K562 (cell line): ENCODE data around the gene AFDN. TPM values are rescaled to one million over a fixed set of nuclear protein-coding genes. Genes with fewer than 3 reads are reported as not detected.

Source experiments
- CC2D1A ChIP-seq: fragments of 450-650 bp; IDR thresholded peaks from 2 replicates; pipeline ENCODE4 v1.6.1; 2017; ENCODE audit warnings: mild to moderate bottlenecking
- CREM ChIP-seq: IDR thresholded peaks from 2 replicates; pipeline ENCODE4 v1.6.1; 2014; ENCODE audit warnings: antibody characterized with exemption, low read depth
- ELF1 ChIP-seq: fragments of 200-800 bp; sonication (Bioruptor generic); IDR thresholded peaks from 2 replicates; pipeline ENCODE4 v1.6.1; 2016; ENCODE audit warnings: missing genetic modification characterization, missing compliant biosample characterization
- ILF3 ChIP-seq: fragments of 450-650 bp; IDR thresholded peaks from 2 replicates; pipeline ENCODE4 v1.6.1; 2018; ENCODE audit warnings: antibody characterized with exemption, mild to moderate bottlenecking, moderate library complexity, borderline replicate concordance
- LCOR ChIP-seq: sonication (generic); formaldehyde crosslinking; IDR thresholded peaks from 2 replicates; pipeline ENCODE4 v1.8.0; 2022; ENCODE audit warnings: mild to moderate bottlenecking, missing genetic modification reagents
- MYNN ChIP-seq, 2 experiments: sonication (generic); formaldehyde crosslinking in 1 of 2; IDR thresholded peaks; 2 replicates each; pipeline versions ENCODE4 v1.5.0 to v1.6.1; 2016 to 2020; ENCODE audit warnings: antibody characterized with exemption in 1 of 2, missing genetic modification reagents in 1 of 2
- NFE2L1 ChIP-seq: fragments of 450-650 bp; IDR thresholded peaks from 2 replicates; pipeline ENCODE4 v1.6.1; 2016; ENCODE audit warnings: missing genetic modification characterization, low read depth, mild to moderate bottlenecking, missing compliant biosample characterization, moderate library complexity, borderline replicate concordance
- RBM25 ChIP-seq: fragments of 200-400 bp; formaldehyde crosslinking; IDR thresholded peaks from 2 replicates; pipeline ENCODE4 v1.6.1; 2018; ENCODE audit warnings: low read length, low read depth, moderate library complexity; ENCODE audit not compliant: severe bottlenecking
- RCOR1 ChIP-seq, 2 experiments: IDR thresholded peaks; 2 replicates each; pipeline ENCODE4 v1.6.1; 2012; ENCODE audit warnings: low read depth in 2 of 2, low read length in 2 of 2, borderline replicate concordance in 1 of 2, improper control_type of control experiment in 1 of 2
- RFX1 ChIP-seq: fragments of 450-650 bp; IDR thresholded peaks from 2 replicates; pipeline ENCODE4 v1.6.1; 2016; ENCODE audit warnings: mild to moderate bottlenecking, moderate library complexity
- RFX5 ChIP-seq: IDR thresholded peaks from 2 replicates; pipeline ENCODE4 v1.6.1; 2011; ENCODE audit warnings: low read depth, mild to moderate bottlenecking, improper control_type of control experiment, low read length
- RNF2 ChIP-seq: sonication (generic); IDR thresholded peaks from 2 replicates; pipeline ENCODE4 v1.6.1; 2016
- SIX5 ChIP-seq, 2 experiments: IDR thresholded peaks; 2 replicates each; pipeline ENCODE4 v1.6.1; 2011; ENCODE audit warnings: low read length in 2 of 2, borderline replicate concordance in 1 of 2, low read depth in 1 of 2, mild to moderate bottlenecking in 1 of 2, moderate library complexity in 1 of 2; ENCODE audit not compliant: insufficient read depth in 1 of 2
- SMARCA5 ChIP-seq: fragments of 450-650 bp; IDR thresholded peaks from 2 replicates; pipeline ENCODE4 v1.6.1; 2016
- SP2 ChIP-seq: IDR thresholded peaks from 2 replicates; pipeline ENCODE4 v1.6.1; 2011; ENCODE audit warnings: mild to moderate bottlenecking, low read depth, low read length, moderate library complexity; ENCODE audit not compliant: poor library complexity, severe bottlenecking; ENCODE audit errors: extremely low read depth
- SRSF9 ChIP-seq: fragments of 200-400 bp; formaldehyde crosslinking; IDR thresholded peaks from 2 replicates; pipeline ENCODE4 v1.6.1; 2017; ENCODE audit warnings: low read depth, low read length, borderline replicate concordance
- U2AF2 ChIP-seq: fragments of 200-400 bp; formaldehyde crosslinking; optimal IDR thresholded peaks from 2 replicates; pipeline ENCODE3; 2017; ENCODE audit warnings: low read depth, mild to moderate bottlenecking, low read length
- XRCC3 ChIP-seq: fragments of 450-650 bp; IDR thresholded peaks from 2 replicates; pipeline ENCODE4 v1.6.1; 2017; ENCODE audit warnings: mild to moderate bottlenecking, moderate library complexity
- ZNF146 ChIP-seq: IDR thresholded peaks from one replicate; pipeline ENCODE4 v1.6.1; 2018; ENCODE audit warnings: missing compliant biosample characterization; ENCODE audit not compliant: unreplicated experiment
- ZNF3 ChIP-seq: fragments of 250-450 bp; sonication (Bioruptor Pico); IDR thresholded peaks from 2 replicates; pipeline ENCODE4 v1.5.0; 2021; ENCODE audit warnings: mild to moderate bottlenecking, moderate library complexity
- ZNF311 ChIP-seq: fragments of 250-450 bp; sonication (Bioruptor Pico); IDR thresholded peaks from 2 replicates; pipeline ENCODE4 v1.4.0; 2020; ENCODE audit warnings: mild to moderate bottlenecking, moderate library complexity
- ZNF57 ChIP-seq: fragments of 450-650 bp; formaldehyde crosslinking; IDR thresholded peaks from 2 replicates; pipeline ENCODE4 v1.4.0; 2020; ENCODE audit warnings: mild to moderate bottlenecking, moderate library complexity
- polyA plus RNA-seq, 8 experiments: library from polyadenylated mRNA; depleted of rRNA in 4 of 8; stranded (reverse) in 5 of 8; unstranded in 3 of 8; fragments of >200 nt; fragmentation: Nextera tagmentation in 2 of 8; fragmentation: Illumina TruSeq in 1 of 8; extraction: Ambion mirVana in 2 of 8; extraction: Trizol in 1 of 8; gene quantifications; 2 replicates each; pipeline versions ENCODE4 v1.2.1 to v1.2.3, GENCODE V29; 2011 to 2014; ENCODE audit warnings: inconsistent platforms in 1 of 8, missing spikeins in 1 of 8
- total RNA-seq, 7 experiments: library from RNA; depleted of rRNA in 6 of 7; stranded (reverse); fragments of >200 nt in 6 of 7; fragmentation: Illumina TruSeq in 2 of 7; extraction: Trizol in 2 of 7; gene quantifications; 2 replicates each; pipeline versions ENCODE4 v1.2.1 to v1.2.3, GENCODE V29; 2011 to 2021; ENCODE audit warnings: low replicate concordance in 1 of 7
- TF ChIP-seq, protein P1 (sequence below): fragments of 450-650 bp; conservative IDR thresholded peaks from 2 replicates; pipeline ENCODE4 v1.6.1; 2016; ENCODE audit warnings: missing genetic modification characterization, low read depth, mild to moderate bottlenecking, missing compliant biosample characterization, moderate library complexity
- TF ChIP-seq, protein P2 (sequence below), 2 experiments: fragments of 250-450 bp in 1 of 2; fragments of 450-650 bp in 1 of 2; sonication (Bioruptor Pico) in 1 of 2; IDR thresholded peaks; 2 replicates each; pipeline versions ENCODE4 v1.6.1 to v1.8.0; 2016 to 2021; ENCODE audit warnings: mild to moderate bottlenecking in 2 of 2, moderate library complexity in 2 of 2, missing compliant biosample characterization in 1 of 2, missing genetic modification characterization in 1 of 2
- TF ChIP-seq, protein P3 (sequence below), 2 experiments: fragments of 450-650 bp in 1 of 2; sonication (generic) in 1 of 2; formaldehyde crosslinking; conservative IDR thresholded peaks; 2 replicates each; pipeline versions ENCODE4 v1.4.0 to v1.8.1; 2020 to 2022; ENCODE audit warnings: mild to moderate bottlenecking in 1 of 2, missing genetic modification reagents in 1 of 2

The AFDN gene
- total and polyA plus RNA-seq, 9 of the 15 experiments (the other 6 are each of a cell fraction or from before 2014, with no cell fraction given): 7.2 to 129 (median 105) TPM

DNA sequence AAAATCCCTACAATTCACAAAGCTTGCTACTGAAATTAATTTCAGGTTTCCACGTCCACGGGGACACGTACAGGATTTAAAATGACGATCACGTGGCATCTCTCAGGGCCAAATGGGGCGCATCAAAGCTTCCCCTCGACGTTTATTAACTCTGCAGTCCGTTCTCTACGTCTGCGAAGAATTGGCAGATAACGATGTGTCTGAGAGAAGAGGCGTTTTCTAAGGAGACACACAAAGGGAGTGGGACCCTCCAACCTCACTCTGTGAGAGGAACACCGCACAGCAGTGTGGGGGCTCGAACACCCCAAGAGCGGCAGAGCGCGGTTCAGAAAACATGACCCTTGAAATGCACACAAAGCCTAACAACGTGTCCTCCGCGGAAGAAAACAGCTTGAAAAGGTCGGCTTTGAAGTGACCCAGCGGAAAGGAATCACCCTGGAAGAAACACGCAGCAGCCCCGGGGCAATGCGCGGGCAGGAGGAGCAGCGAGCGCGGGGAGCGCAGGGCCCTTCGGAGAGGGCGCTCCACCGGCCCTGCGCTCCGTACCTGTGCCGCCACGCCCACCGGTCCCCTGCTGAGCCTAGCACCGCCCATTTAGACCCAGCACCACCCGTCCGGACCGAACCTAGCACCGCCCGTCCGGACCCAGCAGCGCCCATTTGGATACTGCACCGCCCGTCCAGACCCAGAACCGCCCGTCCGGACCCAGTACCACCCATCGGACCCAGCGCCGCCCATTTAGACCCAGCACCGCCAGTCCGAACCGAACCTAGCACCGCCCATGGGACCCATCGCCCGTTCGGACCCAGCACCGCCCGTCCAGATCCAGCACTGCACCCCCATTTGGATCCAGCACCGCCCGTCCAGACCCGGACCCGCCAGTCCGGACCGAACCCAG lies 1.1 kb upstream of the AFDN start (continued):
- TF ChIP-seq RFX1 (no peak), RBM25 (no peak), ZNF146 (no peak), U2AF2 (no peak), RFX5 (no peak), CC2D1A (no peak), SP2 (no peak), LCOR (CRISPR knock-in tag) (no peak), ZNF311 (no peak), ILF3 (no peak), XRCC3 (no peak), SIX5 (IDR thresholded peaks at IDR 0.05; ENCODE audit: borderline replicate concordance in 1 of 2, insufficient read depth in 1 of 2, low read depth in 1 of 2, low read length in 2 of 2) (no peak), ZNF3 (CRISPR knock-in tag) (no peak), ELF1 (tag) (no peak), RCOR1 (IDR thresholded peaks at IDR 0.05; ENCODE audit: borderline replicate concordance in 1 of 2, low read depth in 2 of 2, low read length in 2 of 2) (no peak), MYNN (IDR thresholded peaks at IDR 0.05) (no peak), MYNN (CRISPR knock-in tag; IDR thresholded peaks at IDR 0.05) (no peak), SRSF9 (no peak), SMARCA5 (no peak), NFE2L1 (tag) (no peak), ZNF57 (no peak), RNF2 (no peak), CREM (no peak)
- TF ChIP-seq, protein P1, sequence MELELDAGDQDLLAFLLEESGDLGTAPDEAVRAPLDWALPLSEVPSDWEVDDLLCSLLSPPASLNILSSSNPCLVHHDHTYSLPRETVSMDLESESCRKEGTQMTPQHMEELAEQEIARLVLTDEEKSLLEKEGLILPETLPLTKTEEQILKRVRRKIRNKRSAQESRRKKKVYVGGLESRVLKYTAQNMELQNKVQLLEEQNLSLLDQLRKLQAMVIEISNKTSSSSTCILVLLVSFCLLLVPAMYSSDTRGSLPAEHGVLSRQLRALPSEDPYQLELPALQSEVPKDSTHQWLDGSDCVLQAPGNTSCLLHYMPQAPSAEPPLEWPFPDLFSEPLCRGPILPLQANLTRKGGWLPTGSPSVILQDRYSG (tag): no peak
- TF ChIP-seq, protein P2, sequence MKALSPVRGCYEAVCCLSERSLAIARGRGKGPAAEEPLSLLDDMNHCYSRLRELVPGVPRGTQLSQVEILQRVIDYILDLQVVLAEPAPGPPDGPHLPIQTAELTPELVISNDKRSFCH (CRISPR knock-in tag; IDR thresholded peaks at IDR 0.05): no peak
- TF ChIP-seq, protein P2 (tag; IDR thresholded peaks at IDR 0.05): peak; percentile 57; the same call in 1 of the 2 replicates
- TF ChIP-seq, protein P3, sequence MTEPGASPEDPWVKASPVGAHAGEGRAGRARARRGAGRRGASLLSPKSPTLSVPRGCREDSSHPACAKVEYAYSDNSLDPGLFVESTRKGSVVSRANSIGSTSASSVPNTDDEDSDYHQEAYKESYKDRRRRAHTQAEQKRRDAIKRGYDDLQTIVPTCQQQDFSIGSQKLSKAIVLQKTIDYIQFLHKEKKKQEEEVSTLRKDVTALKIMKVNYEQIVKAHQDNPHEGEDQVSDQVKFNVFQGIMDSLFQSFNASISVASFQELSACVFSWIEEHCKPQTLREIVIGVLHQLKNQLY (CRISPR knock-in tag; conservative IDR thresholded peaks at IDR 0.05): no peak
